Esophagus (tissue), 2 donors: ENCODE measurements around the gene CBX8. TPM values are rescaled to one million over a fixed set of nuclear protein-coding genes. Genes with fewer than 3 reads are reported as not detected.

Experiments used
- H3K27ac ChIP-seq, 2 donors: one replicate each; pipeline ENCODE4 v1.5.1; 2013; ENCODE audit warnings: low read depth in 2 of 2, mild to moderate bottlenecking in 2 of 2, inconsistent platforms in 1 of 2, low read length in 1 of 2, moderate library complexity in 1 of 2
- H3K27me3 ChIP-seq, 2 donors: one replicate each; pipeline ENCODE4 v1.6.1; 2013; ENCODE audit warnings: low read length in 2 of 2, control low read depth in 1 of 2, mild to moderate bottlenecking in 1 of 2; ENCODE audit not compliant: insufficient read depth in 2 of 2, control insufficient read depth in 1 of 2
- H3K36me3 ChIP-seq, 2 donors: one replicate each; pipeline ENCODE4 v1.6.1; 2013; ENCODE audit warnings: low read length in 1 of 2; ENCODE audit not compliant: control insufficient read depth in 2 of 2, insufficient read depth in 2 of 2
- H3K4me1 ChIP-seq, 2 donors: one replicate each; pipeline ENCODE4 v1.6.1; 2013; ENCODE audit warnings: low read length in 1 of 2; ENCODE audit not compliant: control insufficient read depth in 2 of 2, insufficient read depth in 2 of 2
- H3K4me3 ChIP-seq, 2 donors: one replicate each; pipeline ENCODE4 v1.5.1; 2013; ENCODE audit warnings: low read length in 2 of 2, mild to moderate bottlenecking in 2 of 2, low read depth in 1 of 2, moderate library complexity in 1 of 2
- H3K9me3 ChIP-seq, 2 donors: one replicate each; pipeline ENCODE4 v1.6.1; 2013; ENCODE audit warnings: mild to moderate bottlenecking in 2 of 2, low read depth in 1 of 2, low read length in 1 of 2, moderate library complexity in 1 of 2; ENCODE audit not compliant: control insufficient read depth in 2 of 2, insufficient read depth in 1 of 2
- WGBS, 2 donors: extraction: QIAGEN DNeasy Blood & Tissue Kit; methylation state at CpG; one replicate each; pipeline ENCODE4 v1.1.7; 2013; 5-methylcytosine and 5-hydroxymethylcytosine counted together
- polyA plus RNA-seq, 2 donors: library from polyadenylated mRNA; stranded (reverse); fragments of 200-250 nt; gene quantifications; one replicate each; pipeline ENCODE4 v1.2.3, GENCODE V29; 2013
- donor health status: healthy with polysubstance abuse.
- donor health status: Bipolar disorder and iron deficiency.

CBX8 gene
- 1 to 10 TPM; 2.2 to 3.2 TPM for polyA plus RNA-seq

DNA sequence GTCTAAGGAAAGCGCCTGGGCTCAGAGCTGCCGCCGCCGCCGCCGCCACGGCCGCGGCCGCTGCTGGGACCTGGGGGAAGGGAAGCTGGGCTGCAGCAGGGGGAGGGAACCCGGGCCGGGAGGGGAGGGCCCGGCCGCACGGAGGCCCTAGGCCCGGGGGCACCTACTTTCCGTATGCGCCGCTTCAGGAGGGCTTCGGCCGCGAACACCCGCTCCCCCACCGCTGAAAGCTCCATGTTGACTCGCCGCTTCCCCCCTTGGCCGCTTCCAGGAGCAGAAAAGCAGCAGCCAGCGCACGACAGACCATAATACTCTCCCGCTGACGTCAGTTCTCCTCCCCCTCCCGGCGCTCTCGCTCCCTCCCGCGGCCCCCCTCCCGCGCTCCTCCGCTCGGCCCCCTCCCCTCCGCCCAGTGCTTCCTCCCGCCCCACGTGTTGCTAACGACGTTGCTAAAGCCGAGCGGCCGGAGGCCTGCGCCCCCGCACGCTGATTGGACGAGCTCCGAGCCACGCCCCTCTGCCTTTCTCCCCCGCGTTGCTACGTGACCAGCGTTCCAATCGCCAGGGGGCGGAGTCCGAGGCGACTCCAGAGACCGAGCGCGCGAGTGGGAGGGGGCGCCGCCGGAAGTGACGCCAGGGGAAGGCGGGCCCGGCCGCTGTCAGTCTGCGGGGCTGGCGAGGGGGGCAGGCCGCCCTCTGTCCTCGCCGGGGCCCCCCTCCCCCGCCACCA lies at the start of gene CBX8:
TSS of gene CBX8 (minus strand) at position 315 of the 729 bp plus-strand sequence. CDS start at position 236, 79 bp downstream.
- H3K4me1 ChIP-seq: peaks cover 4 to 32% of the 10 kb centered on the region in 2 donors
- peaks cover 0 to 5% of the 10 kb centered on the region in 2 donors for H3K9me3 ChIP-seq
- H3K27me3 ChIP-seq: peaks cover 0 to 36% of the 10 kb centered on the region in 2 donors
- H3K36me3 ChIP-seq: peaks cover 0 to 3% of the 10 kb centered on the region in 2 donors
- peak within 1 kb of the TSS; percentile 63 to 71 for H3K4me3 ChIP-seq
- WGBS, 2 donors: 1% methylated on average over 69 to 79 of the region's 79 CpGs
- H3K27ac ChIP-seq: peak within 1 kb of the TSS; percentile 72 to 83

GRCh38 chr17:79845601-79845949 lies 48.7 kb upstream of the CBX8 start:
- Histone ChIP-seq H3K4me1 (peaks cover 6 to 11% of the 10 kb centered on the region in 2 donors), H3K27ac (peak overlapping the region; percentile 32 to 35), H3K36me3 (no peaks in the 10 kb centered on the region), H3K4me3 (no peak overlapping the region), H3K9me3 (no peaks in the 10 kb centered on the region), H3K27me3 (peaks cover 0 to 22% of the 10 kb centered on the region in 2 donors)
- WGBS, 2 donors: 31 to 42% methylated on average over 7 of the region's 7 CpGs

GRCh38 chr17:79844869-79845600 lies 48.2 kb upstream of the CBX8 start:
- Histone ChIP-seq H3K9me3 (peaks cover 0 to 4% of the 10 kb centered on the region in 2 donors), H3K27ac (peak overlapping the region; percentile 32 to 35), H3K4me3 (peak overlapping the region in 1 of 2 donors; percentile 43), H3K4me1 (peaks cover 6 to 14% of the 10 kb centered on the region in 2 donors), H3K36me3 (no peaks in the 10 kb centered on the region), H3K27me3 (peaks cover 0 to 22% of the 10 kb centered on the region in 2 donors)
- 6 to 8% methylated on average over 30 to 37 of the region's 38 CpGs for WGBS, 2 donors

DNA sequence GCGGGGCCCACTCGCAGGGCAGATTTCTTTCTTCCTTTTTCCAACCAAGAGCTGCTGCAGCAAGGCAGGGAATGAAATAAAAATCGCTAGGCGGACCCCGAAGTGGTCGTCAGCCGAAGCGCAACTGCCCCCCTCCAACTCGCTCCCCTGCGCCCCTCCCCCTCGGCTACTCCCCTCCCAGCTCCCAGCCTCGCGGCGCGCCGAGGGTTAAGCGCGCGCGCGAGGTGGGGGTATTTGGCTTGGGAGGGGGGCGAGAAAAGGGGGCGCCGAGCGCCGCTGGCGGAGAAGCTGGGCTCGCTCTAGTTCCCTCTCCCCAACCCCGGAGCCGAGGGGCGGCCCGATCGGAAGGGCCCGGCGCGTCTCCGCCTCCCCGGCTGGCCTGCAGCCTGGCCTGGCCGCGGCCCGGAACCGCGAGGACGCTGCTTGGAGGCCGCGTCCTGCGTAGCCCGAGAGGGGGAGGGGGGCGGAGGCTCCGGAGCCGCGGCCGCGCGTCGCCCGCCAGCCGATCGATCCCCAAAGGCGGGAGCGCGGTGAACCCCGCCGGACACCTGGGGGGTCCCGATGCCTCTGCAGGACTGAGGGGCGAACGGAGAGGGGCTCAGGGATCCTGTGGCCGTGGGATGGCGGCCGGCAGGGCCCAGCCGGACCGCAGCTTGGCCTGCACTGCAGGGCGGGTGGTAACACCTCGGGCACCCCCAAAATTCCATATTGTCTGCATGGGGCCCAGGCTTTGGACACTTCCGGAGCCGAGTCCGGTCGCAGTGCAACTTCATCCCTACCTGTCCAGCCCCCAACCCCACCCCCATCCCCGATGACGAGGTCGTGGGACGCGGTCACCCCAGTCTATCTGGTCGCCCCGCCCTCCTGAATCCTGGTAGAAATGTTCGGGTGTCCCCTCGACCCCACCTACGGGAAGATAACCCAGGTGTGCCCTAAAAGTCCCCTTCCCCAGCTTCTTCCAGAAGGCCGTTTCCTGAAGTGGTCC lies 47.2 kb upstream of the CBX8 start:
- H3K4me3 ChIP-seq: peak overlapping the region; percentile 43 to 47
- H3K27me3 ChIP-seq: peaks cover 0 to 22% of the 10 kb centered on the region in 2 donors
- peaks cover 6 to 15% of the 10 kb centered on the region in 2 donors for H3K4me1 ChIP-seq
- peak overlapping the region; percentile 12 to 67 for H3K27ac ChIP-seq
- no peaks in the 10 kb centered on the region for H3K36me3 ChIP-seq
- peaks cover 0 to 5% of the 10 kb centered on the region in 2 donors for H3K9me3 ChIP-seq
- WGBS, 2 donors: 1 to 2% methylated on average over 78 to 89 of the region's 89 CpGs

DNA sequence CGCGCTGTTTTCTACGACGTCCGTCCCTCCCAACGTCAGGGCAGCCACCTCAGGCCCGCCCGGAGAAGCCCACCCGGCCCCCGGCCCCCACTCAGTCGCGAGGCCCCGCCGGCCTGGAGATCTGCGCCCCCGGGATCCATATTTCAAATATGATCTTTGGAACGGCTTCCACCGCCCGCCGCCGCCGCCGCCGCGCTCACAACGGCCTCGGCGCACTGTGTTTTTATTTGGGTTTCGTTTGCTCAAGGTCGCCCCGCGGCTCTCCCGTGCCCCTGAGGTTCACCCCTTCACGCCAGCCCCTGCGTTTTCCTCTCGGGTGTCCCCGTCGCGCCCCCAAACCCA lies 46.6 kb upstream of the CBX8 start:
- Histone ChIP-seq H3K9me3 (peaks cover 0 to 5% of the 10 kb centered on the region in 2 donors), H3K4me3 (peak overlapping the region; percentile 43 to 47), H3K27me3 (peaks cover 0 to 22% of the 10 kb centered on the region in 2 donors), H3K36me3 (no peaks in the 10 kb centered on the region), H3K27ac (peak overlapping the region in 1 of 2 donors; percentile 12), H3K4me1 (peaks cover 6 to 15% of the 10 kb centered on the region in 2 donors)
- WGBS, 2 donors: 1% methylated on average over 32 to 39 of the region's 39 CpGs

GRCh38 chr17:79842656-79843473 lies 46.0 kb upstream of the CBX8 start:
- peak overlapping the region; percentile 43 to 47 for H3K4me3 ChIP-seq
- peaks cover 0 to 22% of the 10 kb centered on the region in 2 donors for H3K27me3 ChIP-seq
- H3K27ac ChIP-seq: no peak overlapping the region
- H3K9me3 ChIP-seq: peaks cover 0 to 5% of the 10 kb centered on the region in 2 donors
- peaks cover 6 to 15% of the 10 kb centered on the region in 2 donors for H3K4me1 ChIP-seq
- WGBS, 2 donors: 3 to 4% methylated on average over 53 to 66 of the region's 66 CpGs
- H3K36me3 ChIP-seq: no peaks in the 10 kb centered on the region

GRCh38 chr17:79842136-79842655 lies 45.3 kb upstream of the CBX8 start:
- H3K36me3 ChIP-seq: no peaks in the 10 kb centered on the region
- 12 to 13% methylated on average over 18 to 20 of the region's 20 CpGs for WGBS, 2 donors
- H3K27ac ChIP-seq: no peak overlapping the region
- H3K9me3 ChIP-seq: peaks cover 0 to 5% of the 10 kb centered on the region in 2 donors
- H3K4me3 ChIP-seq: no peak overlapping the region
- peaks cover 8 to 20% of the 10 kb centered on the region in 2 donors for H3K4me1 ChIP-seq
- peaks cover 0 to 22% of the 10 kb centered on the region in 2 donors for H3K27me3 ChIP-seq

GRCh38 chr17:79841369-79842135 lies 44.7 kb upstream of the CBX8 start:
- Histone ChIP-seq H3K4me3 (no peak overlapping the region), H3K27ac (no peak overlapping the region), H3K27me3 (peaks cover 0 to 22% of the 10 kb centered on the region in 2 donors), H3K9me3 (peaks cover 0 to 5% of the 10 kb centered on the region in 2 donors), H3K4me1 (peaks cover 8 to 26% of the 10 kb centered on the region in 2 donors), H3K36me3 (peaks cover 0 to 3% of the 10 kb centered on the region in 2 donors)
- WGBS, 2 donors: 3% methylated on average over 54 to 55 of the region's 55 CpGs
